NCI-H345 treated with DMSO at 0.1 percent for 48 hours (cell line): Measurements from ENCODE around the gene FASTK.

Experiments used
- DNase-seq: peaks from one replicate; lab custom pipeline; 2025; ENCODE audit not compliant: unreplicated experiment; lab: John Stamatoyannopoulos, UW

FASTK gene

GRCh38 chr7:151068069-151068773 lies 12.4 kb downstream of the FASTK start:
- DNase-seq = no peak

- no peak for DNase-seq
Observed at GRCh38 chr7:151066273-151066974, 14.2 kb downstream of the FASTK start.

GRCh38 chr7:151065516-151065915 lies 15.1 kb downstream of the FASTK start:
- DNase-seq = no peak

GRCh38 chr7:151064993-151065392 lies 15.6 kb downstream of the FASTK start:
- DNase-seq = no peak

GRCh38 chr7:151064454-151064853 lies 16.2 kb downstream of the FASTK start:
- no peak for DNase-seq

GRCh38 chr7:151063212-151063561 lies 17.4 kb downstream of the FASTK start:
- no peak for DNase-seq

- no peak for DNase-seq
Observed at GRCh38 chr7:151062399-151063211, 18.0 kb downstream of the FASTK start.

GRCh38 chr7:151062111-151062398 lies 18.6 kb downstream of the FASTK start:
- DNase-seq = no peak

GRCh38 chr7:151061213-151062110 lies 19.1 kb downstream of the FASTK start:
- DNase-seq = no peak

GRCh38 chr7:151060416-151061212 lies 20.0 kb downstream of the FASTK start:
- no peak for DNase-seq

- no peak for DNase-seq
Observed at GRCh38 chr7:151060113-151060415, 20.5 kb downstream of the FASTK start.

- DNase-seq = peak; percentile 37
Observed at GRCh38 chr7:151059367-151060112, 21.1 kb downstream of the FASTK start, which contains the start of gene SLC4A2. Gene SLC4A2, plus strand, starts transcription at chr7:151059589. Its CDS starts 2,399 bp downstream, at chr7:151061988.

- peak; percentile 39 for DNase-seq
Observed at GRCh38 chr7:151058781-151059366, 21.7 kb downstream of the FASTK start.

- peak; percentile 98 for DNase-seq
Observed at GRCh38 chr7:151057989-151058780, 22.4 kb downstream of the FASTK start.

- no peak for DNase-seq
Observed at GRCh38 chr7:151057506-151057988, 23.1 kb downstream of the FASTK start, which contains the start of gene CDK5. Gene CDK5, minus strand, starts transcription at chr7:151057897. Its CDS starts 49 bp downstream, at chr7:151057848.

- DNase-seq = no peak
Observed at GRCh38 chr7:151056666-151057505, 23.7 kb downstream of the FASTK start.

- DNase-seq = no peak
Observed at GRCh38 chr7:151056283-151056665, 24.3 kb downstream of the FASTK start.
